OCI-LY3 (cell line): ENCODE measurements around the gene REPS1.

ENCODE experiments used
- H2AFZ ChIP-seq: fragments of 200-600, 300-600 bp; shearing (Covaris generic); 2 replicates; pipeline ENCODE4 v1.6.0; 2014; ENCODE audit warnings: antibody characterized with exemption, low read depth, low read length
- H3K27ac ChIP-seq: fragments of 200-600, 300-600 bp; sonication (generic); 2 replicates; pipeline ENCODE4 v1.5.1; 2014; ENCODE audit warnings: mild to moderate bottlenecking, low read length, moderate library complexity, mixed read lengths
- H3K27me3 ChIP-seq: fragments of 200-600, 300-600 bp; sonication (generic); 2 replicates; pipeline ENCODE4 v1.6.1; 2014; ENCODE audit warnings: low read depth, low read length, mixed read lengths
- H3K36me3 ChIP-seq: fragments of 200-600, 300-600 bp; sonication (generic); replicated peaks from 2 replicates; pipeline ENCODE3; 2014; ENCODE audit warnings: low read depth, low read length, mixed read lengths
- H3K4me1 ChIP-seq: fragments of 300-600, 200-600 bp; sonication (generic); 2 replicates; pipeline ENCODE4 v1.6.1; 2014; ENCODE audit warnings: low read length, mixed read lengths
- H3K4me2 ChIP-seq: fragments of 200-600, 300-600 bp; sonication (generic); 2 replicates; pipeline ENCODE4 v1.6.1; 2014; ENCODE audit warnings: low read length, mixed read lengths
- H3K4me3 ChIP-seq: fragments of 300-600, 200-600 bp; sonication (generic); 2 replicates; pipeline ENCODE4 v1.5.1; 2014; ENCODE audit warnings: antibody characterized with exemption, mild to moderate bottlenecking, low read length, moderate library complexity
- H3K79me2 ChIP-seq: fragments of 300-600, 200-600 bp; shearing (Covaris generic); 2 replicates; pipeline ENCODE4 v1.6.1; 2014; ENCODE audit warnings: mild to moderate bottlenecking, low read length, mixed read lengths
- H3K9ac ChIP-seq: fragments of 300-600, 200-600 bp; shearing (Covaris generic); 2 replicates; pipeline ENCODE4 v1.6.0; 2014; ENCODE audit warnings: mild to moderate bottlenecking, low read length, moderate library complexity
- H3K9me3 ChIP-seq: fragments of 200-600, 300-600 bp; shearing (Covaris generic); 2 replicates; pipeline ENCODE4 v1.6.1; 2014; ENCODE audit warnings: low read length, mixed read lengths; ENCODE audit not compliant: insufficient read depth
- H4K20me1 ChIP-seq: fragments of 200-600, 300-600 bp; sonication (generic); 2 replicates; pipeline ENCODE4 v1.6.1; 2016; ENCODE audit warnings: low read length, mixed read lengths; ENCODE audit not compliant: insufficient read depth
- EZH2phosphoT487 ChIP-seq: fragments of 200-600 bp; shearing (Covaris generic); IDR thresholded peaks from 2 replicates; pipeline ENCODE4 v1.6.1; 2018; ENCODE audit warnings: antibody characterized with exemption, mixed run types, low read depth
- TF ChIP-seq, protein P1 (sequence below): fragments of 200-600, 300-600 bp; sonication (generic); IDR thresholded peaks from 2 replicates; pipeline ENCODE4 v1.5.1; 2014; ENCODE audit warnings: antibody characterized with exemption, low read length, low read depth

The REPS1 gene

DNA sequence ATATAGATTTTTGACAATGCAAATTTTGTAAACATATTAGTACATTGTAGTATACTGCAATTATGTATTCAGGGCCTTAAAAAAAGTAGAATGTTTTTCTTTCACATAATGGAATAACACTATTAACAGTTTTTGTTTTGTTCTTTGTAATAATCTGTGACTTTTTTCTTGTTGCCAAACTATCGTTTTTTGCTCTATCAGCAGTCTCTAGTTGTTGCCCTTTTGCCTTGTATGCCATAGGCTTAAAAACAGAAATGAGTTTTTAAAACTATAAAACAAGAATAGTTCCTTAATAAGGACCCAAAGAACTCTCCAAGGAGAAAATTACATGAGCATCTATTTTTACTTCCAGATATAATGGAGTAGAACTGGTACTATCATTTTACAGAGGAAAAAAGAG lies 29.5 kb downstream of the REPS1 start:
- Histone ChIP-seq H3K27me3 (no peaks in the 10 kb centered on the region), H3K79me2 (peaks cover 51% of the 10 kb centered on the region), H3K4me1 (no peaks in the 10 kb centered on the region), H3K9me3 (no peaks in the 10 kb centered on the region), H3K9ac (no peak overlapping the region), H4K20me1 (peaks cover 12% of the 10 kb centered on the region; the same call in 1 of the 2 replicates), H3K4me3 (no peak overlapping the region), H3K36me3 (no peaks in the 10 kb centered on the region), H2AFZ (no peak overlapping the region), H3K27ac (no peak overlapping the region), H3K4me2 (no peak overlapping the region)
- TF ChIP-seq EZH2phosphoT487 = no peak
- TF ChIP-seq, protein P1, sequence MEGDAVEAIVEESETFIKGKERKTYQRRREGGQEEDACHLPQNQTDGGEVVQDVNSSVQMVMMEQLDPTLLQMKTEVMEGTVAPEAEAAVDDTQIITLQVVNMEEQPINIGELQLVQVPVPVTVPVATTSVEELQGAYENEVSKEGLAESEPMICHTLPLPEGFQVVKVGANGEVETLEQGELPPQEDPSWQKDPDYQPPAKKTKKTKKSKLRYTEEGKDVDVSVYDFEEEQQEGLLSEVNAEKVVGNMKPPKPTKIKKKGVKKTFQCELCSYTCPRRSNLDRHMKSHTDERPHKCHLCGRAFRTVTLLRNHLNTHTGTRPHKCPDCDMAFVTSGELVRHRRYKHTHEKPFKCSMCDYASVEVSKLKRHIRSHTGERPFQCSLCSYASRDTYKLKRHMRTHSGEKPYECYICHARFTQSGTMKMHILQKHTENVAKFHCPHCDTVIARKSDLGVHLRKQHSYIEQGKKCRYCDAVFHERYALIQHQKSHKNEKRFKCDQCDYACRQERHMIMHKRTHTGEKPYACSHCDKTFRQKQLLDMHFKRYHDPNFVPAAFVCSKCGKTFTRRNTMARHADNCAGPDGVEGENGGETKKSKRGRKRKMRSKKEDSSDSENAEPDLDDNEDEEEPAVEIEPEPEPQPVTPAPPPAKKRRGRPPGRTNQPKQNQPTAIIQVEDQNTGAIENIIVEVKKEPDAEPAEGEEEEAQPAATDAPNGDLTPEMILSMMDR = no peak

DNA sequence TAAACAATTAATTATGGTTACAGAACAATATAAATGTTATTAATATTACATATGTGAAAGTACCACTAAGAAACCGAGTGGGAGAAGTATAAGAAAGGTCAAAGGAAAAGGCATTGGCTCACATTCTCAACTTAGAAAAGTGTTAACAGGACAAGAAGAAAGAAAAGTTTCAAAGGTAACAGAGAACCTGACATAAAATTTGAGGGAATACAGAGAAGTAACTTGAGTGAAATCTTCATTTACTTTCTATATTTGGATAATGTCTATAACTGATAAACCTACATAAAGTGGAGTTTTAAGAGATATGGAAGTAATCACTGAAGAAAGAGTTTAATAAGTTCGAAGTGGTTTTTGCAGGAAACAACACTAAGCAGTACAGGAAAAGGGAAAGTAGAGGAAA lies 30.1 kb downstream of the REPS1 start:
- Histone ChIP-seq H3K27me3 (no peaks in the 10 kb centered on the region), H4K20me1 (peaks cover 12% of the 10 kb centered on the region; the same call in 1 of the 2 replicates), H3K79me2 (peaks cover 51% of the 10 kb centered on the region), H3K9ac (no peak overlapping the region), H3K36me3 (no peaks in the 10 kb centered on the region), H2AFZ (no peak overlapping the region), H3K27ac (no peak overlapping the region), H3K9me3 (no peaks in the 10 kb centered on the region), H3K4me2 (no peak overlapping the region), H3K4me1 (no peaks in the 10 kb centered on the region), H3K4me3 (no peak overlapping the region)
- TF ChIP-seq, protein P1 = no peak
- no peak for TF ChIP-seq EZH2phosphoT487

GRCh38 chr6:138957484-138957883 lies 30.6 kb downstream of the REPS1 start:
- no peak overlapping the region for H2AFZ ChIP-seq
- no peaks in the 10 kb centered on the region for H3K9me3 ChIP-seq
- H3K27ac ChIP-seq = no peak overlapping the region
- no peak overlapping the region for H3K4me3 ChIP-seq
- H3K27me3 ChIP-seq = no peaks in the 10 kb centered on the region
- TF ChIP-seq EZH2phosphoT487 = no peak
- TF ChIP-seq, protein P1 = no peak
- no peak overlapping the region for H3K9ac ChIP-seq
- H3K36me3 ChIP-seq = no peaks in the 10 kb centered on the region
- H3K79me2 ChIP-seq = peaks cover 50% of the 10 kb centered on the region
- H3K4me2 ChIP-seq = no peak overlapping the region
- peaks cover 12% of the 10 kb centered on the region; the same call in 1 of the 2 replicates for H4K20me1 ChIP-seq
- no peaks in the 10 kb centered on the region for H3K4me1 ChIP-seq

DNA sequence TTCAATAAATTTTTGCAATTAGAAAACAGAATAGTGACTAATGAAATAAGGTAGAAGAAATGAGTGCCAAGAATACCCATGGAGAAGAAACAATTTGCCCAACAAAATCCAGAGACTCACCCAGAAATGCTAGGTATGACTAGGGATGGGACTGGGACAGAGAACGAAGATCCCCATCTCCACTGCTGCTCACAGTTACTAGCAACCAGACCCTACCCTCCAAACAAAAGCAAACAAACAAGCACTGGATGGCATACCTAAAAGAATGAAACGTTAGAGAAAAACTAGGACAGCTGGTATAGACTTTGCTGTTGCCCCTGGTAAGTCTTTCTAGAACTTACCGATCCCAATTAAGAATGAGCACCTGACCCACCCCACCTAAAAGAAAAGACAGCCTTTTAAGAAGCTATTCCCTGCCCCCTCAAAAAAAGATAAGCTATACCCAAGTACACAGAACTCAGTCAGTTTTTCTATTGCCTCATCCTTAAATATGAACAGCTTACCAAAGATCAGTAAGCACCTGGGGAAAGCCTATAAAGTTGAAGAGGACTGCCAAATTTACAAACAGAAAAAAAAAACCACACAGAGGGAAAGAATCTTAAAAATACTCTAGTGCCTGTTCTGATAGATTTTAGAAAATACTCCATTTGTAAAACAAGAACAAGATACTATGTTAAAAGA lies 31.7 kb downstream of the REPS1 start:
- Histone ChIP-seq H3K79me2 (peaks cover 49% of the 10 kb centered on the region), H3K27me3 (no peaks in the 10 kb centered on the region), H3K36me3 (no peaks in the 10 kb centered on the region), H3K4me2 (no peak overlapping the region), H3K9me3 (no peaks in the 10 kb centered on the region), H3K4me3 (no peak overlapping the region), H4K20me1 (peaks cover 12% of the 10 kb centered on the region; the same call in 1 of the 2 replicates), H3K4me1 (no peaks in the 10 kb centered on the region), H3K27ac (no peak overlapping the region), H2AFZ (no peak overlapping the region), H3K9ac (no peak overlapping the region)
- TF ChIP-seq, protein P1 = no peak
- TF ChIP-seq EZH2phosphoT487 = no peak
